IPS DF 4.7 (cell line): ENCODE measurements around the gene CDH4.

Experiments
- DNase-seq: peaks from one replicate; pipeline ENCODE4 v3.0.0-alpha.2; 2013; ENCODE audit warnings: low spot score; ENCODE audit errors: extremely low read depth

CDH4 gene

DNA sequence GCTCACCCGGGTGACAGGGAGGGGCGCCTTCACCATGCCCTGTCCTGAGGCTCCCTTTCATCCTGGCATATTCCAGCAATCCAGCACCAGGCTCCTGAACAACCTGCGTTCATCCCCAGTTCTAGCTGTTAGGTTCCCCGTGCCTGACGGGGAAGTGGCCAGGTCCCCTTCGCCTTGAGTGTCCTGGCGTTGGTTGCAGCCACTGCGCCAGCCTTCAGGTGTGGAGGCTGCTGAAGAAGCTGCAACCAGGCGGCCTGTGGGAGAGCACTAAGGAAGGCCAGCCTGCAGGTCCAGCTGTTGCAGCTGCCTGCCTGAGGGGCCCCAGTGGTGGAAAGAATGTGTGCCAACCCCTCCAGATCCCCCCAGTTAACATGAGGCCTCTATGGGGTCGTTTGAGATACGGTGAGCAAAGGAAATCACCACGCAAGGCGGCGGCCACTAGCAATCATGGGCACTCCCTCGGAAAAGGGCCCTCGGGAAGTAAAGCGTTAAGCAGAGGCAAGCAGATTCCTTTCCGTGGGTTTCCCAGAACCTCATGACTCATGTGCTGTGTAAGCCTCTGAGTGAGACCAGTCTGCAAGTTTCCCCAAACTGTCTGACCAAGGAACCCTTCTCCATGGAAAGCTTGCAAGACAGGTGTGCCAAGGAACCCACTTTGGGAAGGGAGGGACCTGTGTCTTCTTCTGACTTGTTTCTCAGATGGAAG, 492.8 kb downstream of the CDH4 start:
- no peak for DNase-seq

DNA sequence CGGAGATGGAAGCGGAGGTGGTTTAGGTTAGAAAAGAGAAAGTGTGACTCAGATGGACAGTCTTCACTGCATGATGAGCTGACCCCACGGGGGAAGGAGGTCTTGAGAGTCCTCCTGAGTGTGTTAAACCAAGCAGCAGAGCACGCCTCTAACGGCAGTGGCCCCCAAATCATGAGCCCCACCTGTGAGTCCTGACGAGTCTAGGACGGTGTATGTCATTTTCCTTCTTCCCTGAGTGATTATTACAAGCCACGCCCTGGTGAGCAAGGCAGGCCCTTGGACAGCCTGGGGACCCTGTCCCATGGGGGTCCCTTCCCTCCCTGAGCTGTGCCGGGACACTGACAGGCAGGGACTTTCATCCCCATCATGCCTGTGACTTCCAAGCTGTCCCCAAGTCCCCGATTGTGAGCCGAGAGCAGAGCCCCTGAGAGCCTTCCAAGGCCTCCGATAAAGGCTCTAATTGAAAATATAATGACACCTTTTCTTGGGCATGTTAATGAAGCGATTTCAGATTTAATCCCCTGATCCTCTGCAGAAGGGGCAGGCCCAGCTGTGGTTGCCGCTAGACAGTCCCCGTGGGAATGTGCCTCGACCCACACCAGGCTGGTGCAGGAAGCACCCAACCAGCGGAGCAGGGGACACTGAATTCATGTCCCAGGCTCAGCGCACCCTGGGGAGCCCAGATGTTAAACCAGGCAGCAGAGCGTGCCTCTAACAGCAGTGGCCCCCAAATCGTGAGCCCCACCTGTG, 493.5 kb downstream of the CDH4 start:
- DNase-seq = no peak

- no peak for DNase-seq
Observed at GRCh38 chr20:61746147-61746646, 494.1 kb downstream of the CDH4 start.

GRCh38 chr20:61746781-61747180, 494.7 kb downstream of the CDH4 start:
- no peak for DNase-seq

- DNase-seq = no peak
Observed at GRCh38 chr20:61748376-61748775, 496.3 kb downstream of the CDH4 start.

DNA sequence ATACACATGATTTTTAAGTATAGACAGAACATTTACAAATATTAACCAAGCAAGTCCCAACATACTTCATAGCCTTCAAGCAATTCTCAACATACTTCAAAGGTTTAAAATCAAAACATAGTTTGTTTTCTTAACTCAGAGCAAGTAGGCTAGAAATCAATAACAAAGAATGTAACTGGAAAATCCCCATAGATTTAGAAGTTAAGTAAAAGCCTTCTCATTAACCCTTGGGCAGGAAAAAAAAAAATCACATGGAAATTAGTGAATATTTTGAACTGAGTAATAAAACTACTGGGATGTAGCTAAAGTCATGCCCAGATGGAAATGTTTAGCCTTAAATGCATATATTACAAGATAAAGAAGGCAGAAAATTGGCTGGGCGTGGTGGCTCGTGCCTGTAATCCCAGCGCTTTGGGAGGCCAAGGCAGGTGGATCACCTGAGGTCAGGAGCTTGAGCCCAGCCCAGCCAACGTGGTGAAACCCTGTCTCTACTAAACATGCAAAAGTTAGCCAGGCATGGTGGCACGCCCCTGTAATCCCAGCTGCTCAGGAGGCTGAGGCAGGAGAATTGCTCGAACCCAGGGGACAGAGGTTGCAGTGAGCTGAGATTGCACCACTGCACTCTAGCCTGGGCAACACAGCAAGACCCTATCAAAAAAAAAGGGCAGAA, 497.5 kb downstream of the CDH4 start:
- no peak for DNase-seq

GRCh38 chr20:61750093-61750492, 498.0 kb downstream of the CDH4 start:
- DNase-seq = no peak

DNA sequence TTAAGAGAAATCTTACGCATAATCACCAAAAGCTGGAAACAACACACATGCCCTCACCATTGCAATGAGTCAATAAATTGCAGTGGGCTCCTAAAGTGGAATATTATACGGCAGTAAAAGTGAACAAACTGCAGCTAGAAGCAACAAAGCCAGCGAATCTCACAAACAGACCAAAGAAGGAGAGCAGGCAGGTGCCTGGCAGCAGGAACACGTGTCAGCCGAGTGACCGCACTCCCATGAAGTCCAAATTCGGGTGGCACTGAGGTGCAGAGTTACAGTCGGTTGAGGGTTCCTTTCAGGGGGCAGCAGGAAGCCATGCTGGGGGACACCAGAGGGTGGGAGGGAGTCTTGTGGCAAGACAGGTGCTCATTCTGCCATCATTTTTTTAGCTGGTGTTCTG, 500.5 kb downstream of the CDH4 start:
- DNase-seq = no peak

- no peak for DNase-seq
Observed at GRCh38 chr20:61753316-61753942, 501.4 kb downstream of the CDH4 start.

GRCh38 chr20:61753987-61754956, 502.2 kb downstream of the CDH4 start:
- no peak for DNase-seq

- DNase-seq = no peak
Observed at GRCh38 chr20:61754976-61755778, 503.1 kb downstream of the CDH4 start.

DNA sequence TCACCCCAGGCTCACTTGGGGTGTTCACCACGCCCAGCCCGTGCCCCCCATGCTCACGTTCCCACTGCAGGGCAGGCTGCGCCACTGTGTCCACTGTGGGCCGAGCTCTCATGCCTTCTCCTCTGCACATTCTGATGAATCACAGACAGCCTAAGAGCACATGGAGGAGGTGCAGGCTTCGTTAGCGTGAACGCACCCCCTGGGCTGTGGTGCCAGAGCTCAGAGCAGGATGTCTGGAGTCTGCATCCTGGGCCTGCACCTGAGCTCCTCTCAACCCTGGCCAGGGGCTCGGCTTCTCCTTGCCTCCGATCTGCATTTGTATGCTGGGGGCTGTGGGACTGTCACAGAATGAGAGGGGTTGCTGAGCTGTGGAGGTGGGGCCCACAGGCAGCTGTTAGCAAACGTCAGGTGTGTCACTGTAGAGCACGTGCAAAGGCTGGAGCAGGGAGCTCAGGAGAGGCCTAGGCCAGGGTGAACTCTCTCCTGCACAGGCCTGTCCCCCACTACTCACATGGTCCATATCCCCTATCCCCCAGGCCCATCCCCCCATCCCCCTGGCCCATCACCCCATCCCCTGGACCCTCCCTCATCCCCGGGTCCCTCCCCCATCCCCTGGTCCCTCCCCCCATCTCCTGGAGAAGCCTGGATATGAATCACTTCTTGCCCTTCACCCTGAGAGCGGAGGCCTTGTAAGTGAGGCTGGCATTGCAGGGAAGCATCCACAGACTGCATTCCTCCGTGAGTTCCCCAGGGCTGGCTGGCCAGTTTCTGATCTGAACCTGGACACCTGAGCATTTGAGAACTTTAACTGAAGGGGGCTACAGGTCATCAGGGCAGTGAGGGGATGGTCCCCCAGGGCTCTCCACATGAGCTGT, 504.1 kb downstream of the CDH4 start:
- no peak for DNase-seq

- no peak for DNase-seq
Observed at GRCh38 chr20:61756966-61757677, 505.1 kb downstream of the CDH4 start.

GRCh38 chr20:61757678-61758563, 505.9 kb downstream of the CDH4 start:
- DNase-seq = no peak

- no peak for DNase-seq
Observed at GRCh38 chr20:61758564-61759200, 506.6 kb downstream of the CDH4 start.

DNA sequence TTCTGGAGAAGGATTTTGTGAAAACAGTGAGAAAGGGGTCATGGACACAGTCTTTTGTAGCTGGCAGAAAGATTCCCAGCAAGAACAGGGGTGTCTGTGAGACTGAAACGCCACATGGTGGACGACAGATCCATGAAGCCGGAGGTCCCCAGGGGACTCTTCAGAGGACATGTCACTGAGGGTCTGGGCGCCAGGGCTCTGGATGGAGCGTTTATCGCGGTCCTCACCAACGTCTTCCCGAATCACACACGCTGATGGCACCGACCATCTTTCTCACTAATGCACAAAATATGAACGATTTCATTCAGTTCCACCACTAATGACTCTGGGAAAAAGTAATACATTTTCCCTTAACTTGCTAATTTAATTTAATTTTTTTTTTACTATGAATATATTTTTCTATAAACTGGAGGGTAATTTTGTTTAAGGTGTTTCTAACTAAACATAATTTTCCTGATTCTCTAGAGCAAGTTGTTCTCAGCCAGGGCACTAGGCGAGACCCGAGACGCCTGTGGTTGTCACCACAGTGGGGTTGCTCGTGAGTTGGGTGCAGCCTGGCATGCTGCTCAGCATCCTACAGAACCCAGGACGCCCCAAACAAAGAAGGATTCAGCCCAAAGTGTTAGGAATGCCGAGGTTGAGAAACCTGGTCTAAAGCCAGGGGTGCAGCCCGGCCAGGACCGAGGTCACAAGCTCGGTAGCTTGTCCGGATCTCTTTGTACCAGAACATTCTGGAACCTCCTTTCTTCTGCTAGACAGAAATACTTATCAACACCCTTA, 507.4 kb downstream of the CDH4 start:
- no peak for DNase-seq
